ENCODE measurements around the gene SOCS6.

DNA sequence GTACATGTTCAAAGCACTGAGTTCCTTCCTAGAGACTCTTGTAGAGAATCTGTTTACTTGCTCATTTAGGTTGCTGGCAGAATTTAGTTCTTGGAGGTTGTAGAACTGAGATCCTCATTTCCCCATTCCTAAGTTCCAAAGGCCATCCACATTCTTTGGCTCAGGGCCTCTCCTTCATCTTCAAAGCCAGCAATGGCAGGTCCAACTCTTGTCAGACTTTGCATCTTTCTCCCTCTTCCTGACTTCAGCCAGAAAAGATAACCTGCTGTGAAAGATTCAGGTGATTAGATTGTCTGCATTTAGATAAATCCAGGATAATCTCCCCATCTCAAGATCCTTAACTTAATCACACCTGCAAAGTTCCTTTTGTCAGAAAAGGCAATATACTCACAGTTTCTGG lies 51.1 kb downstream of the SOCS6 start:
- TF ChIP-seq, protein P1, sequence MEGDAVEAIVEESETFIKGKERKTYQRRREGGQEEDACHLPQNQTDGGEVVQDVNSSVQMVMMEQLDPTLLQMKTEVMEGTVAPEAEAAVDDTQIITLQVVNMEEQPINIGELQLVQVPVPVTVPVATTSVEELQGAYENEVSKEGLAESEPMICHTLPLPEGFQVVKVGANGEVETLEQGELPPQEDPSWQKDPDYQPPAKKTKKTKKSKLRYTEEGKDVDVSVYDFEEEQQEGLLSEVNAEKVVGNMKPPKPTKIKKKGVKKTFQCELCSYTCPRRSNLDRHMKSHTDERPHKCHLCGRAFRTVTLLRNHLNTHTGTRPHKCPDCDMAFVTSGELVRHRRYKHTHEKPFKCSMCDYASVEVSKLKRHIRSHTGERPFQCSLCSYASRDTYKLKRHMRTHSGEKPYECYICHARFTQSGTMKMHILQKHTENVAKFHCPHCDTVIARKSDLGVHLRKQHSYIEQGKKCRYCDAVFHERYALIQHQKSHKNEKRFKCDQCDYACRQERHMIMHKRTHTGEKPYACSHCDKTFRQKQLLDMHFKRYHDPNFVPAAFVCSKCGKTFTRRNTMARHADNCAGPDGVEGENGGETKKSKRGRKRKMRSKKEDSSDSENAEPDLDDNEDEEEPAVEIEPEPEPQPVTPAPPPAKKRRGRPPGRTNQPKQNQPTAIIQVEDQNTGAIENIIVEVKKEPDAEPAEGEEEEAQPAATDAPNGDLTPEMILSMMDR (IDR thresholded peaks at IDR 0.05) = no peak
- no peak for TF ChIP-seq EZH2 (IDR thresholded peaks at IDR 0.05; ENCODE audit: borderline replicate concordance, insufficient read depth, low read depth, low read length, poor library complexity, severe bottlenecking)

Measured in B cell (primary cell).